ENCODE measurements around the gene KLF9.
"Not testable (repeated sequence)": the region's sequence is repeated elsewhere in the genome, so short reads cannot be mapped to it uniquely, and the experiment has no call there.

KLF9 gene

GRCh38 chr9:70405808-70406433 lies 8.5 kb downstream of the KLF9 start:
- no peak for DNase-seq (ENCODE audit: low spot score)
- H3K36me3 Mint-ChIP-seq (ENCODE audit: low read depth): peaks cover 4% of the 10 kb centered on the region
- no peaks in the 10 kb centered on the region for H3K9me3 Mint-ChIP-seq
- H3K27ac Mint-ChIP-seq: peak overlapping the region; percentile 90
- H3K4me1 Mint-ChIP-seq (ENCODE audit: low read depth): peaks cover 44% of the 10 kb centered on the region
- H3K4me3 Mint-ChIP-seq: peak overlapping the region; percentile 88
- no peaks in the 10 kb centered on the region for H3K27me3 Mint-ChIP-seq (ENCODE audit: low read depth)

- no peak for DNase-seq (ENCODE audit: low spot score)
- no peaks in the 10 kb centered on the region for H3K27me3 Mint-ChIP-seq (ENCODE audit: low read depth)
Observed at GRCh38 chr9:70404261-70404660, 10.2 kb downstream of the KLF9 start.

GRCh38 chr9:70403618-70404025 lies 10.8 kb downstream of the KLF9 start:
- peaks cover 4% of the 10 kb centered on the region for H3K36me3 Mint-ChIP-seq (ENCODE audit: low read depth)
- DNase-seq (ENCODE audit: low spot score): no peak
- no peaks in the 10 kb centered on the region for H3K27me3 Mint-ChIP-seq (ENCODE audit: low read depth)
- H3K4me3 Mint-ChIP-seq: no peak overlapping the region
- no peak overlapping the region for H3K27ac Mint-ChIP-seq
- H3K4me1 Mint-ChIP-seq (ENCODE audit: low read depth): peaks cover 45% of the 10 kb centered on the region
- no peaks in the 10 kb centered on the region for H3K9me3 Mint-ChIP-seq

More at GRCh38 chr9:70404261-70404660, 10.2 kb downstream of the KLF9 start:
- Mint-ChIP-seq H3K4me3 (no peak overlapping the region), H3K9me3 (no peaks in the 10 kb centered on the region), H3K27ac (no peak overlapping the region), H3K4me1 (ENCODE audit: low read depth) (peaks cover 40% of the 10 kb centered on the region), H3K36me3 (ENCODE audit: low read depth) (peaks cover 4% of the 10 kb centered on the region)

GRCh38 chr9:70403166-70403565 lies 11.3 kb downstream of the KLF9 start:
- no peak overlapping the region for H3K4me3 Mint-ChIP-seq
- H3K27ac Mint-ChIP-seq: no peak overlapping the region
- H3K27me3 Mint-ChIP-seq (ENCODE audit: low read depth): no peaks in the 10 kb centered on the region
- peaks cover 5% of the 10 kb centered on the region for H3K36me3 Mint-ChIP-seq (ENCODE audit: low read depth)
- no peaks in the 10 kb centered on the region for H3K9me3 Mint-ChIP-seq
- no peak for DNase-seq (ENCODE audit: low spot score)
- peaks cover 44% of the 10 kb centered on the region for H3K4me1 Mint-ChIP-seq (ENCODE audit: low read depth)

GRCh38 chr9:70402213-70402612 lies 12.2 kb downstream of the KLF9 start:
- DNase-seq (ENCODE audit: low spot score): no peak
- Mint-ChIP-seq H3K4me3 (no peak overlapping the region), H3K36me3 (ENCODE audit: low read depth) (peaks cover 7% of the 10 kb centered on the region), H3K27ac (no peak overlapping the region), H3K4me1 (ENCODE audit: low read depth) (peaks cover 45% of the 10 kb centered on the region), H3K27me3 (ENCODE audit: low read depth) (no peaks in the 10 kb centered on the region), H3K9me3 (no peaks in the 10 kb centered on the region)

- H3K36me3 Mint-ChIP-seq (ENCODE audit: low read depth); H3K27ac Mint-ChIP-seq; H3K9me3 Mint-ChIP-seq; H3K4me3 Mint-ChIP-seq; H3K27me3 Mint-ChIP-seq (ENCODE audit: low read depth); DNase-seq (ENCODE audit: low spot score): not testable (repeated sequence)
- peaks cover 38% of the 10 kb centered on the region for H3K4me1 Mint-ChIP-seq (ENCODE audit: low read depth)
Observed at GRCh38 chr9:70401241-70401640, 13.2 kb downstream of the KLF9 start.

GRCh38 chr9:70400107-70400892 lies 14.2 kb downstream of the KLF9 start:
- Mint-ChIP-seq H3K27ac (peak overlapping the region; percentile 14), H3K27me3 (ENCODE audit: low read depth) (no peaks in the 10 kb centered on the region), H3K4me1 (ENCODE audit: low read depth) (peaks cover 34% of the 10 kb centered on the region), H3K36me3 (ENCODE audit: low read depth) (peaks cover 3% of the 10 kb centered on the region), H3K4me3 (no peak overlapping the region), H3K9me3 (no peaks in the 10 kb centered on the region)
- no peak for DNase-seq (ENCODE audit: low spot score)

- H3K27ac Mint-ChIP-seq: peak overlapping the region; percentile 72
- H3K4me3 Mint-ChIP-seq: peak overlapping the region; percentile 10
- H3K27me3 Mint-ChIP-seq (ENCODE audit: low read depth): no peaks in the 10 kb centered on the region
- peaks cover 3% of the 10 kb centered on the region for H3K36me3 Mint-ChIP-seq (ENCODE audit: low read depth)
- peaks cover 31% of the 10 kb centered on the region for H3K4me1 Mint-ChIP-seq (ENCODE audit: low read depth)
- DNase-seq (ENCODE audit: low spot score): no peak
- no peaks in the 10 kb centered on the region for H3K9me3 Mint-ChIP-seq
Observed at GRCh38 chr9:70399141-70399540, 15.3 kb downstream of the KLF9 start.

GRCh38 chr9:70398145-70398556 lies 16.3 kb downstream of the KLF9 start:
- Mint-ChIP-seq H3K27ac (peak overlapping the region; percentile 85), H3K4me1 (ENCODE audit: low read depth) (peaks cover 31% of the 10 kb centered on the region), H3K36me3 (ENCODE audit: low read depth) (peaks cover 3% of the 10 kb centered on the region), H3K27me3 (ENCODE audit: low read depth) (no peaks in the 10 kb centered on the region), H3K4me3 (peak overlapping the region; percentile 73), H3K9me3 (no peaks in the 10 kb centered on the region)
- DNase-seq (ENCODE audit: low spot score): no peak

- Mint-ChIP-seq H3K4me3 (no peak overlapping the region), H3K27ac (no peak overlapping the region), H3K36me3 (ENCODE audit: low read depth) (peaks cover 3% of the 10 kb centered on the region), H3K27me3 (ENCODE audit: low read depth) (no peaks in the 10 kb centered on the region), H3K4me1 (ENCODE audit: low read depth) (peaks cover 52% of the 10 kb centered on the region), H3K9me3 (no peaks in the 10 kb centered on the region)
- DNase-seq (ENCODE audit: low spot score): no peak
Observed at GRCh38 chr9:70395652-70396051, 18.8 kb downstream of the KLF9 start.

- Mint-ChIP-seq H3K4me1 (ENCODE audit: low read depth) (peaks cover 41% of the 10 kb centered on the region), H3K4me3 (no peak overlapping the region), H3K36me3 (ENCODE audit: low read depth) (peaks cover 2% of the 10 kb centered on the region), H3K9me3 (no peaks in the 10 kb centered on the region), H3K27me3 (ENCODE audit: low read depth) (no peaks in the 10 kb centered on the region), H3K27ac (no peak overlapping the region)
- no peak for DNase-seq (ENCODE audit: low spot score)
Observed at GRCh38 chr9:70392850-70393249, 21.6 kb downstream of the KLF9 start.

- Mint-ChIP-seq H3K4me3 (no peak overlapping the region), H3K4me1 (ENCODE audit: low read depth) (peaks cover 34% of the 10 kb centered on the region), H3K27ac (no peak overlapping the region), H3K9me3 (no peaks in the 10 kb centered on the region), H3K27me3 (ENCODE audit: low read depth) (no peaks in the 10 kb centered on the region), H3K36me3 (ENCODE audit: low read depth) (peaks cover 7% of the 10 kb centered on the region)
- DNase-seq (ENCODE audit: low spot score): no peak
Observed at GRCh38 chr9:70392189-70392588, 22.3 kb downstream of the KLF9 start.

- H3K9me3 Mint-ChIP-seq: no peaks in the 10 kb centered on the region
- peaks cover 36% of the 10 kb centered on the region for H3K4me1 Mint-ChIP-seq (ENCODE audit: low read depth)
- peak overlapping the region; percentile 1 for H3K4me3 Mint-ChIP-seq
- DNase-seq (ENCODE audit: low spot score): no peak
- H3K27me3 Mint-ChIP-seq (ENCODE audit: low read depth): no peaks in the 10 kb centered on the region
- peaks cover 17% of the 10 kb centered on the region for H3K36me3 Mint-ChIP-seq (ENCODE audit: low read depth)
- H3K27ac Mint-ChIP-seq: peak overlapping the region; percentile 28
Observed at GRCh38 chr9:70390933-70391341, 23.5 kb downstream of the KLF9 start.

- H3K36me3 Mint-ChIP-seq (ENCODE audit: low read depth): peaks cover 18% of the 10 kb centered on the region
- H3K4me1 Mint-ChIP-seq (ENCODE audit: low read depth): peaks cover 36% of the 10 kb centered on the region
- peak overlapping the region; percentile 11 for H3K4me3 Mint-ChIP-seq
- DNase-seq (ENCODE audit: low spot score): no peak
- H3K27me3 Mint-ChIP-seq (ENCODE audit: low read depth): no peaks in the 10 kb centered on the region
- peak overlapping the region; percentile 44 for H3K27ac Mint-ChIP-seq
- H3K9me3 Mint-ChIP-seq: no peaks in the 10 kb centered on the region
Observed at GRCh38 chr9:70389621-70390266, 24.7 kb downstream of the KLF9 start.
